ENCODE measurements around the gene FBN2.

FBN2 gene

DNA sequence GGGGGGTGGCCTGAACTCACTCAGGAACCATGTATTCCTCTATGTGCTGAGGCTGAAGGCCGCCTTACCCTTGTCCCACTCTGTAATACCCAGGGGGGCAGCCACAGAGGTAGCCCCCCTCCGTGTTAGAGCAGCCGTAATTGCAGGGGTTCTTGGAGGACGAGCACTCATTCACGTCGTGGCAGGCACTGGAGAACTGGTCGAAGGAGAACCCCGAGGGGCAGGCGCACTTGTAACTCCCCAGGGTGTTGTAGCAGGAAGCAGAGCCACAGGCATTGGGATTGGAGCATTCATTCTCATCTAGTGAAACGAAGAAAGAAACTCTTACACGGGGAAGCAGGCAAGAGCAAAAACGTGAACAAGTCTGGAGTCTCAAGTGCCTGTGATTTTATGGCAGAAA, 274.7 kb downstream of the FBN2 start:
- in situ Hi-C loops (cut with MboI; ENCODE audit: low sequenced_read_pairs) = no loop called here

DNA sequence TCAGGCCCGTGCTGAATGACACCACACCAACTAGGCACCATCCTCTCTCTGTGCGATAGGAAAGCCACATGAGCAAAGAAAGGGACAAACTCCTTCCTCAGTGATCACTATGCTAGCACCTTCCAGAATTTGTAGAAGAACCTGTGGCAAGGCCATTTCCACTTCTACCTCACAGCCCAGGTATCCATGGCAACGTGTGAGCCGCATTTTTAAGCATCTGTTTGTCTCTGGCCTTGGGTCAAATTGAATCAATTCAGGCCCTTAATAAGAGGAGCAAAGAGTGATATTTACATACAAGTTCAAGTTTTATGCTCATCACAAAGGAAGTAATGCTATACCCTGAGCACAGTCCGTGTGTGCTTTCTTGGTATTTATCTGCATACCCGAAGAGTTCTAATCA, 275.1 kb downstream of the FBN2 start:
- in situ Hi-C loops (cut with MboI; ENCODE audit: low sequenced_read_pairs) = no loop called here

- in situ Hi-C loops (cut with MboI; ENCODE audit: low sequenced_read_pairs) = no loop called here
Observed at GRCh38 chr5:128259607-128260021, 278.4 kb downstream of the FBN2 start.

GRCh38 chr5:128258372-128258771, 279.7 kb downstream of the FBN2 start:
- in situ Hi-C loops (cut with MboI; ENCODE audit: low sequenced_read_pairs) = no loop called here

- in situ Hi-C loops (cut with MboI; ENCODE audit: low sequenced_read_pairs) = no loop called here
Observed at GRCh38 chr5:128257076-128257475, 281.0 kb downstream of the FBN2 start.

GRCh38 chr5:128254789-128255188, 283.3 kb downstream of the FBN2 start:
- in situ Hi-C loops (cut with MboI; ENCODE audit: low sequenced_read_pairs) = no loop called here

DNA sequence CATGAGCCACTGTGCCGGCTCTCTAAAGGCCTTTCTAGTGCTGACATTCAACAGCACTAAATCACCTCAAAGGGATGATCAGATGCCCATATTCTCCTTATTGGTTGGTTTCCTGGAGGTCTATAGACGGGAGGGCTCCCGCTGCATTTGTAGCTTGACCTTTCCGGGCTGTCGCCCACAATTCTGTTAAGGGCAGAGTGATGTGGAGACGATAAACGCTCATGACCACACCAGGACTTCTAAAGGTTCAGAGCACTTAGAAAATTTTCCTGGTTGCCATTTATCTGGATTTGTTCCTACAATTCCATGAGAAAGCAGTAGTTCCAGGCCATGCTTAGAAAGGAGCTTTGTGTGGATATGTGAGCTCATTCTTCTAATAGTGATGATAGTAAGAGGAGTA, 284.2 kb downstream of the FBN2 start:
- in situ Hi-C loops (cut with MboI; ENCODE audit: low sequenced_read_pairs) = no loop called here

DNA sequence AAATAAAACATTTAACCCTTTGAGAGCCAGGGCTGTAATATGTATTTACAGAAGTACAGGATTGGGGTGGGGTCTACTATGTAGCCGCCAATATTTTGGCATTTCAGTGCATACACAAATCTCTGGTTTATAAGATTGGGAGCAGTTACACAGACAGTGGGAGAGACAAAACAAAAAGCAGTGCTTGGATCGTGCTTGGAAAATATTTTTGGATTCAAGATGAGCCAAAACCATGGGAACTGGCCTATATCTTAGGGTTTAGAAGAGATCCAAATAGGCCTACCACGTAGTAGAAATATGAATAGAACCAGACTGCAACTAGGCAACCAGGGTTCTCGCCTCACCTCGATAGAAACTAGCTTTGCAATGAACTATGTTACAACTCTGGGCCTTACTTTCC, 284.9 kb downstream of the FBN2 start:
- in situ Hi-C loops (cut with MboI; ENCODE audit: low sequenced_read_pairs) = no loop called here

DNA sequence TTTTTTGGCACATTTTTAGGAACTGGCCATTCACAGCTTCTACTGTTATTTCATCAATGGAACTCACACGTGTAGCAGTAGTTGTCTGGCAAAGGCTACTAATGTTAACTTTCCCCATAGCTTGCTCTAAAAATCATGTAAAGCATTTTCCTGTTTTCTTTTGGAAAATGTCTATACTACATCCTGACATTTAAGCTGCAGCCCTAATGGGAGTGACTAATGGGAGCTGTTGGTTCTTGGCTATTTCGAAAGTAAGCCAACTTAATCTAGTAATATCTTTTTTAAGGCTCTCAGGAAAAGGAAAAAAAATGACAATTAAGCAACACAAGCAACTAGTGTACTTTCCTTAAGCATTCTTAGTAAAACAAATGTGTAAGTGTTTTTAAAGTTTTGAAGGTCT, 285.3 kb downstream of the FBN2 start:
- in situ Hi-C loops (cut with MboI; ENCODE audit: low sequenced_read_pairs) = no loop called here

DNA sequence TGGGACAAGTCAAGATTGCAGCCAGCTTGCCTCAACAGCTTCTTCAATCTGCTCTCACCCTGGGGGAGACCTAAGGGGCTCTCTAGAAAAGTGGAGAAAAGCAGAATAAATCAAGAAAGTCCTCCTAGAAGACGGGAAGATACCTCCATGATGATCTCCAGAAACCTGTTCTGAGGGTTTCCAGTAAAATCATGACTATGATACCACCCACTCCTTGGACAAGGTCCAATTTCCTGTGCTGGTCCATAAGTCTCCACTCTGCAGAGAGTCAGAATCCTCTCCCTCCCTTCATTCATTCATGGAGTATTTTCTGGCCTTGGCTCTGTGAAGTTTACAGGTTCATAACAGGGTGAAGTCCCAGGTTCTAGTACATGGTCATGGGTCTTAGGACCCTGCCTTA, 285.8 kb downstream of the FBN2 start:
- in situ Hi-C loops (cut with MboI; ENCODE audit: low sequenced_read_pairs) = no loop called here

DNA sequence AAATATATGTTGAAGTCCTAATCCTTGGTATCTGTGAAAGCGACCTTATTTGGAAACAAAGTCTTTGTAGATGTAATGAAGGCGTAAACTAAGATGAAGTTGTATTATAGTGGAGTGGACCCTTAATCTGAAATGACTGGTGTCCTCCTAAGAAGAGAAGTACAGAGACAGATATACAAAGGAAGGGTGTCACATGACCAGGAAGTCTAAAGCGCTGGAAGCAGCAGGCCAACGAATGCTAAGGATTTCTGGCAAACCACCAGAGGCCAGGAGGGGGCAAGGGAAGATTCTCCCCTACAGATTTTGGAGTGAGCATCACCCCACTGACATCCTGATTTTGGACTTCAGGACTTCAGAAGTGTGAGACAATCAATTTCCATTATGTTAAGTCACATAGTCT, 292.1 kb downstream of the FBN2 start:
- in situ Hi-C loops (cut with MboI; ENCODE audit: low sequenced_read_pairs) = no loop called here

GRCh38 chr5:128243958-128244582, 294.0 kb downstream of the FBN2 start:
- in situ Hi-C loops (cut with MboI; ENCODE audit: low sequenced_read_pairs) = no loop called here

DNA sequence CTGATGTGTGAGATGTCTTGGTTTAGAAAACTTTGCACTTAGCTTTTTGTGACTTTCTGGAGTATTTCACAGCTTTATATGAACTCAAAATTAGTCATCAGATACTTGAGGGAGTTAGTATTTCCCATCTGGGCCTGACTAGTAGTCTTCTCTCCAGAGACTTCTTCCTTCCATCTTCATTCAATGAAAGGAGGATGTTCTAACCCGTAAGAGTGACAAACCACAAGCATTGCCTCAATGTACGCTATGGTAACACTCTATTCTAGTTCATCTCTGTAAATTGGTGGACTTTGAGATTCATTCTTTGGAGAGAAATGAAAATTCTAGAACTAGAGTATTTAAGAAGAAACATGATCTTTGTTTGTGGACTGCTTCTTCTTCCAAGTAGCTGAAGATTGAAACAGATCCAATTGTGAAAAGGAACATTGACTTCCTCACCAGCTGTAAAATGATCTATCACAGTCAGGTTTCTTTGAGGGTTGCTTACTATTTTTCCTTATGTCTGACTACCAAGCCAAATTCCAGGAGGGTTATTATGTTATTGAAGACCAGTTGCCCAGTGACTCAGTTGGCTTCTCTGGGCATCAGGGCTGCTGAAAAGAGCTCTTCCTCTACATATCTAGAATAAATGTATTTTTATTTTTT, 296.9 kb downstream of the FBN2 start:
- in situ Hi-C loops (cut with MboI; ENCODE audit: low sequenced_read_pairs) = no loop called here

DNA sequence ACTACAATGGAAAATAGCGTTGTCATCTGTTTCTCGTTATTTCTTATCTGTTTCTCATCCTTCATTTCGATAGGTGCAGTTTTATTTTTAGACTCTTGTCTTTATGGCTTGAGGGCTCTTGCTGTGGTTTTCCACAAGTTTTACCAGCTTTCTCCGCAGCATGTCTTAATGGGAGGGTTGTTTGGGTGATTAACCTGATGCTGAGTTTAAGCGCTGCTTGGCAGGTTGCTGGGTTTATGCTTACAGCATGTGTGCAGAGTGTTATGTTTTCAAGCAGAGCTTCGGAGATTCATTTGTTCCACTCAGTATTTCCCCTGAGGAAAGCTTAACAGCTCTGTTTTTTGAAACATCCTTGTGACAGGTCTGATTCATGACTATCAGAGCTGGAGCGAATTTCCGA, 300.5 kb downstream of the FBN2 start:
- in situ Hi-C loops (cut with MboI; ENCODE audit: low sequenced_read_pairs) = no loop called here

- in situ Hi-C loops (cut with MboI; ENCODE audit: low sequenced_read_pairs) = no loop called here
Observed at GRCh38 chr5:128237000-128237399, 301.0 kb downstream of the FBN2 start.

DNA sequence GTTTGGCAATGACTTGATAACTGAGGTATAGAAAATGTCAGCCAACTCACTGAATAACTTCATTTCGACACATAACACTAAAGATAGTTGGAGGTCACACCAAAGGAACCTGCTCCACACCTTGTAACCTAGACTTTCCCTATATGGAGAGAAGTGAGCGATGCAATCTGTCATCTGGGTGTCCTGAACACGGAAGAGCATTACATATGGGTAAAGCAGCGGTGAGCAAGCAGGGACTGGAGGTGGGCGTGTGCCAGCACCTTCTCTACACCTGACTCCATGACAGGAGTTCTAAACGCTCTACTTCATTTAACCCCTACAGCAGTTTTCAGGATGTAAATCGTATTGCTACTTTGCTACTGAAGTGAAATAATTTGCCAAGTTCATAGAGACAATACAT, 301.7 kb downstream of the FBN2 start:
- in situ Hi-C loops (cut with MboI; ENCODE audit: low sequenced_read_pairs) = no loop called here

GRCh38 chr5:128234928-128235641, 303.0 kb downstream of the FBN2 start:
- in situ Hi-C loops (cut with MboI; ENCODE audit: low sequenced_read_pairs) = no loop called here

- in situ Hi-C loops (cut with MboI; ENCODE audit: low sequenced_read_pairs) = no loop called here
Observed at GRCh38 chr5:128228521-128228920, 309.5 kb downstream of the FBN2 start.

DNA sequence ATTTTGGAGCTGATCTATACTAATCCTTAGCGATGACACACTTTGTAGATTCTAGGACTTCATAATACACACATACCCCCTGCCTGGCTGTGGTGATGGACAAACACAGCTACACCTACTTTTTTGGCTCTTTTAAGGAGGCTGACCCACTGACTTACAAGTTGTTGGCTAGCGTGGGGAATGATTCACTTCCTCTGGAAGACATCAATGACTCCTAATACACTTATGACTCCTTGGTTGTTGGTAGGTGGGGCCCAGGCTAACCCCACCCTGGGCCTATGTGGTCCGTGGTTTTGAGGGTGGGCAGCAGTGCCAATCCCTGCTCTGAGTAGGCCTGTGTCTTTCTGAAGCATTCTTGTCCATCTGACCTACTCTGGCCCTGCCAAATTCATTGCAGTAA, 310.0 kb downstream of the FBN2 start:
- in situ Hi-C loops (cut with MboI; ENCODE audit: low sequenced_read_pairs) = no loop called here

DNA sequence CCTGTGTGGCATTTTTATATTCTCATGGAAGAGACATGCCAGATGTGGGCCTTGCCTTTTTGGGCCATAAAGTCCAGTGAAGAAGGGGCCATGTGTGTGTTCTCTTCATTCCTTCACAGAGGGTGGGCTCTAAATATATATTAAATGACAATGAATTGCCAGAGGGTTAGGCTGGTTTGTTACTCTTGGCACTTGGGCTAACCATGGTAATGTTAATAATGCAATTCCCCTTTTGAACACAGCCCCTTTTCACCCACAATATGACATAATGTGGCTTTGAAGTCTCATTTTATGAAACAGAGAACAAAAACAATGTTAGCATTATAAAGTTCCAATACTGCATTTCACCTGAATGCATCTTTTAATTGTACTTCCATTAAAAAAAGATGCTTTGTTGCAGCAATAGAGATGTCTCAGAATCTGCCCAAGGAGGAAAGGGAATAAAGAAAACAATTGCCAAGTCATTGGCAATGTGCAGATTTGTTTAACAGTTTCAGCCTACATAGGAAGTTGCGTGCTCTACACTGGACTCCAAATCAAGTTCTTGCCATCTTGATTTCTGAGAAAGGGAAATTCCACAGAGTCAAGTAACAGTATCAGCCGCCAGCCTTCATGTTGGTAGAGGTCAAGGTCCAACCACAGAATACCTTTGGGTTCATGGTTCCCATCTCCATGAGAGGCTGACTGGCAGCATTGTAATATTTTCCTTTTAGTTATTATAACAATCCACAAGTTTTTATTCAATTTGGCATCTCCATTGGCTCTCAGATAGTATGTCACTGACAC, 312.6 kb downstream of the FBN2 start:
- in situ Hi-C loops (cut with MboI; ENCODE audit: low sequenced_read_pairs) = no loop called here

DNA sequence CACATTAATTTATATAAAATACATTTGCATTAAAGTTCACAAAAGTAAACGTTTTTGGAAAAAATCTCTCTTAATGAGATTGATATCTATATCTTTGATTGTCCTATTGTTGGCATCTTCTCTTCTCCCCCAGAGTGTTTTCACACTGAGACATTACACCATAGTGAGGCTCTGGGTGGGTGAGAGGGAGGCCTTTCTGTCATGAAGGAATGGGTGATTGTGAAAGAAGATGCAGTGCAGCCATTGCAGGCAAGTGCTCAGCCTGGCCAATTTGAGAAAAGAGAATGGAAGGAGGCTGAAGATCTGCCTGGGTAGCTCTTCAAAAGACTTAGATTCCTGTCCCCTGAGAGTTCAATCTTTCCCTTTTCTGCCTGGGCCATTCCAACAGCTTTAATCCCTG, 313.7 kb downstream of the FBN2 start:
- in situ Hi-C loops (cut with MboI; ENCODE audit: low sequenced_read_pairs) = loop anchor here (25.0 kb wide), 1 partner anchor 662 kb away; no protein-coding TSS in a partner anchor
